Ovary (tissue), 3 donors: ENCODE results near the gene LARP4B.

Experiments
- CTCF ChIP-seq, 3 donors: fragments of 450-650 bp in 2 of 3; fragments of 200-600 bp in 1 of 3; IDR thresholded peaks; one replicate each; pipeline versions ENCODE4 v1.5.1 to v1.8.0; 2016 to 2022; ENCODE audit warnings: antibody characterized with exemption in 3 of 3, mild to moderate bottlenecking in 1 of 3
- EP300 ChIP-seq: sonication (generic); formaldehyde crosslinking; IDR thresholded peaks from one replicate; pipeline ENCODE4 v1.6.1; 2017; ENCODE audit warnings: antibody characterized with exemption
- POLR2A ChIP-seq: fragments of 450-650 bp; IDR thresholded peaks from one replicate; pipeline ENCODE4 v1.6.1; 2017; ENCODE audit warnings: antibody characterized with exemption, mild to moderate bottlenecking, moderate library complexity
- donor health status: DM: no; HTN: no; CAD: no.

DNA sequence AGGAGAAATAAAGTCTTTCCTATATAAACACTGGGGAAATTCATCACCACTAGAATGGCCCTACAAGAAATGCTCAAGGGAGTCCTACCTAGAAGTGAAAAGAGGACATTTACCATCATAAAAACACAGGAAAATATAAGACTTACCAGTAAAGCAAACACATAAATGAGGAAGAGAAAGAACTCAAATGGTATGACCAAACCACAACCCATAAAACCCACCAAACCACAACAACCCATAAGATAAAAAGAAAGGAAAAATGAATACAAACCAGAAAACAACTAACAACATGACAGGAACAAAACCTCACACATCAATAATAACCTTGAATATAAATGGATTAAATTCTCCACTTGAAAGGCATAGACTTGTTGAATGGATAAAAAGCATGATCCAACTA, 170.1 kb downstream of the LARP4B start:
- TF ChIP-seq CTCF (IDR thresholded peaks at IDR 0.05) (no peak), POLR2A (no peak), EP300 (no peak)
